Mesenchymal stem cell (in vitro differentiated cells and primary cell): Measurements from ENCODE around the gene SURF4.
A peak's percentile ranks its signal among the peaks of the same experiment; 100 is the strongest.
"Not testable (repeated sequence)": the region's sequence is repeated elsewhere in the genome, so short reads cannot be mapped to it uniquely, and the experiment has no call there.

Source experiments
- DNase-seq: peaks from one replicate; pipeline ENCODE4 v3.0.0-alpha.2; 2013
- H2AFZ ChIP-seq: one replicate; pipeline ENCODE4 v1.6.1; 2013; ENCODE audit warnings: low read depth, mild to moderate bottlenecking, control low read depth, inconsistent platforms, low read length, moderate library complexity
- H2AK5ac ChIP-seq: 2 replicates; pipeline ENCODE4 v1.6.1; 2013; ENCODE audit warnings: low read length, moderate library complexity, mild to moderate bottlenecking, inconsistent platforms; ENCODE audit not compliant: severe bottlenecking
- H2BK120ac ChIP-seq: one replicate; pipeline ENCODE4 v1.6.1; 2013; ENCODE audit warnings: low read depth, mild to moderate bottlenecking, inconsistent platforms, low read length, moderate library complexity
- H2BK12ac ChIP-seq, 2 experiments: one replicate each; pipeline ENCODE4 v1.6.1; 2013; ENCODE audit warnings: inconsistent platforms in 2 of 2, low read length in 2 of 2, mild to moderate bottlenecking in 2 of 2, moderate library complexity in 2 of 2, control low read depth in 1 of 2
- H2BK15ac ChIP-seq: one replicate; pipeline ENCODE4 v1.6.1; 2013; ENCODE audit warnings: mild to moderate bottlenecking, low read depth, inconsistent platforms; ENCODE audit not compliant: poor library complexity, severe bottlenecking
- H2BK5ac ChIP-seq: 2 replicates; pipeline ENCODE4 v1.6.1; 2013; ENCODE audit warnings: low read depth, mild to moderate bottlenecking, low read length, control low read depth, inconsistent platforms; ENCODE audit not compliant: poor library complexity, severe bottlenecking
- H3K14ac ChIP-seq, 2 experiments: one replicate each; pipeline ENCODE4 v1.6.1; 2013; ENCODE audit warnings: inconsistent platforms in 2 of 2, low read length in 2 of 2, control low read depth in 1 of 2, mild to moderate bottlenecking in 1 of 2, moderate library complexity in 1 of 2
- H3K18ac ChIP-seq, 2 experiments: one replicate each; pipeline ENCODE4 v1.6.1; 2013; ENCODE audit warnings: inconsistent platforms in 2 of 2, low read length in 2 of 2, control low read depth in 1 of 2, low read depth in 1 of 2, mild to moderate bottlenecking in 1 of 2
- H3K23ac ChIP-seq, 2 experiments: one replicate each; pipeline ENCODE4 v1.6.1; 2013; ENCODE audit warnings: inconsistent platforms in 2 of 2, low read length in 2 of 2, mild to moderate bottlenecking in 2 of 2, moderate library complexity in 2 of 2, control low read depth in 1 of 2
- H3K27ac ChIP-seq: 2 replicates; pipeline ENCODE4 v1.5.1; 2013; ENCODE audit warnings: mild to moderate bottlenecking, moderate library complexity, low read length, control low read depth, inconsistent platforms; ENCODE audit not compliant: poor library complexity, severe bottlenecking
- H3K27me3 ChIP-seq, 2 experiments: 2 replicates each; pipeline versions ENCODE4 v1.6.1 to v1.7.0; 2013; ENCODE audit warnings: low read length in 2 of 2, mild to moderate bottlenecking in 2 of 2, moderate library complexity in 2 of 2, control low read depth in 1 of 2, inconsistent platforms in 1 of 2; ENCODE audit not compliant: control insufficient read depth in 1 of 2, insufficient read depth in 1 of 2
- H3K36me3 ChIP-seq, 2 experiments: 2 replicates each; pipeline versions ENCODE4 v1.6.1 to v1.7.0; 2013; ENCODE audit warnings: low read length in 2 of 2, control low read depth in 1 of 2, inconsistent platforms in 1 of 2, low read depth in 1 of 2, mild to moderate bottlenecking in 1 of 2; ENCODE audit not compliant: insufficient read depth in 2 of 2, control insufficient read depth in 1 of 2
- H3K4ac ChIP-seq, 2 experiments: one replicate each; pipeline ENCODE4 v1.6.1; 2013; ENCODE audit warnings: inconsistent platforms in 2 of 2, low read length in 2 of 2, mild to moderate bottlenecking in 2 of 2, moderate library complexity in 2 of 2, control low read depth in 1 of 2, low read depth in 1 of 2
- H3K4me1 ChIP-seq: 2 replicates; pipeline ENCODE4 v1.6.1; 2013; ENCODE audit warnings: low read depth, low read length, control low read depth; ENCODE audit not compliant: control insufficient read depth, insufficient read depth
- H3K4me2 ChIP-seq: 2 replicates; pipeline ENCODE4 v1.6.1; 2013; ENCODE audit warnings: low read length, mild to moderate bottlenecking, inconsistent platforms; ENCODE audit not compliant: poor library complexity, severe bottlenecking
- H3K4me3 ChIP-seq, 2 experiments: 2 replicates each; pipeline versions ENCODE4 v1.5.1 to v1.7.0; 2013; ENCODE audit warnings: low read length in 2 of 2, mild to moderate bottlenecking in 2 of 2, control low read depth in 1 of 2, low read depth in 1 of 2; ENCODE audit not compliant: insufficient read depth in 1 of 2
- H3K79me1 ChIP-seq: replicated peaks from 2 replicates; pipeline ENCODE4 v1.6.1; 2013; ENCODE audit warnings: mild to moderate bottlenecking, control low read depth, low read length, inconsistent platforms; ENCODE audit not compliant: poor library complexity, severe bottlenecking
- H3K9ac ChIP-seq: 2 replicates; pipeline ENCODE4 v1.7.0; 2013; ENCODE audit warnings: mild to moderate bottlenecking, low read length, moderate library complexity
- H3K9me3 ChIP-seq: 2 replicates; pipeline ENCODE4 v1.7.0; 2013; ENCODE audit warnings: mild to moderate bottlenecking, low read length; ENCODE audit not compliant: control insufficient read depth
- H4K8ac ChIP-seq: one replicate; pipeline ENCODE4 v1.6.1; 2013; ENCODE audit warnings: inconsistent platforms, mild to moderate bottlenecking, low read length, moderate library complexity
- H4K91ac ChIP-seq: one replicate; pipeline ENCODE4 v1.6.1; 2013; ENCODE audit warnings: mild to moderate bottlenecking, low read length, inconsistent platforms
- WGBS: methylation state at CpG from one replicate; pipeline ENCODE4 v1.1.7; 2013; ENCODE audit warnings: mixed read lengths; 5-methylcytosine and 5-hydroxymethylcytosine counted together

Gene SURF4

DNA sequence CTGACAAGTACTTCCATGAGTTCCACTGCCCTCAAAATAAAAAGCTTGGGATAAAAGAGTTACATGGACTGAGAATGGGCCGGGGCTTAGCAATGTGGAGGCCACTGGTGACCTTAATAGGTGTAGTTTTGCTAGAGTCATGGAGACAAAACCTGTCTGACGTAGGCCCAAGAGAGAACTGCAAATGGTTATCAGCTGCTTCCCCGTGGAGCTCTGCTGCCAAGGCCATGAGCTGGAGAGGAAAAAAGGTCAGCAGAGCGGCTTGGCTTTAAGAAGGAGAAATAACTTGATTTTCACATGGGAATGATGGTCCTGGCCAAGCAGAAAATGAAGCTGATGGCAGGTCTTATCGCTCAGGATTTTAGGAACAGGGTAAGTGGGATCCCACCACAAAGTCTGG, 36.2 kb downstream of the SURF4 start:
- no peak for DNase-seq
- Histone ChIP-seq H3K23ac (no peak overlapping the region), H3K4me1 (peaks cover 13% of the 10 kb centered on the region), H4K91ac (no peak overlapping the region), H2AK5ac (no peak overlapping the region), H3K27ac (no peak overlapping the region), H2BK120ac (no peak overlapping the region), H3K79me1 (peaks cover 27% of the 10 kb centered on the region), H2BK15ac (no peak overlapping the region), H3K36me3 (peaks cover 51 to 67% of the 10 kb centered on the region in 2 experiments), H3K18ac (no peak overlapping the region), H3K27me3 (no peaks in the 10 kb centered on the region), H2BK5ac (no peak overlapping the region), H2AFZ (no peak overlapping the region), H4K8ac (no peak overlapping the region), H3K4ac (no peak overlapping the region), H3K4me2 (no peak overlapping the region), H3K9ac (no peak overlapping the region), H3K14ac (no peak overlapping the region), H3K9me3 (no peaks in the 10 kb centered on the region), H2BK12ac (no peak overlapping the region), H3K4me3 (no peak overlapping the region)
- WGBS = 96% methylated on average over 5 of the region's 5 CpGs

DNA sequence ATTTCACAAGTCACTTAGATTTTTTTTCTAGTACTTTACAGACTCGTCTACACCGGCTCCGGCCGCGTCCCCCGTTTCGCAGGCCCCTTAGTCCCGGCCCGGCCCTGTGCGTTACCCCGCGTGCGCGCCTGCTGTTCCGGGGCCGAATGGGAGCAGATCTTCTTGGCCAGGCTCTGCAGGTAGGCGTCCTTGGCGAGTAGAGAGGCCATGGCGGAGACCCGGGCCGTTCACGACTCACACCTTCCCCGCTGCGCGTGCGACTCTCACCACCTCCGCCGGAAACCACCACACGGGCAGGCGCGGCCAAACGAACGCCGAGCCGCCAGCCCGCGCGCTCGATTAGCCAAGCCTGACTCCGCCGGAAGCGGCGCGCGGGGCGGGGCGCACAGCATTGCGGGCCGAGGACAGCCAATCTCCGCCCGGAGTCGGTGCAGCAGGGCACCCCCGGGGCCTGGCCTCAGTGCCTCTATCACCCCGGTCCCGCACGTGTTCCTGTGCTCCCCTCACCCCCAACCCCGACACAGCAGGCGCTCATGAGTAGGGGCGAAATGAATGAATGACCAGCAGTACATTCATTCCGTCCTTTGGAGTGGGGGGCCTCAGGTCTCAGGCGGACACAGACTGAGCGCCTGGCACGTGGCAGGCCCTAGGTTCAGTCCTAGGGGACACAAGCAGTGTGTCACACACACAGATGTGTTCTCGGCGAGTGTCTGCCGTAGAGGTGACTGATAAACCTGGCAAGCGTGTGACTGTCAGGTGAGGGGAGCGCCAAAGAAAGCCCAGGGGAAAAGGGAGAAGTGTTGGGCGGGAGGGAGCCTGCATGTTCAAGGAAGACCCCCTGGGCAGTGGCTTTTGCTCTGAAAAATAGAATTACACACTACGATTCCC, 39.7 kb downstream of the SURF4 start, which contains the start of gene SURF6:
Gene SURF6, minus strand, starts transcription at position 265 of the 888 bp plus-strand sequence. Its CDS starts 56 bp downstream, at position 209.
- peak; percentile 90 for DNase-seq
- WGBS = 10% methylated on average over 57 of the region's 70 CpGs

DNA sequence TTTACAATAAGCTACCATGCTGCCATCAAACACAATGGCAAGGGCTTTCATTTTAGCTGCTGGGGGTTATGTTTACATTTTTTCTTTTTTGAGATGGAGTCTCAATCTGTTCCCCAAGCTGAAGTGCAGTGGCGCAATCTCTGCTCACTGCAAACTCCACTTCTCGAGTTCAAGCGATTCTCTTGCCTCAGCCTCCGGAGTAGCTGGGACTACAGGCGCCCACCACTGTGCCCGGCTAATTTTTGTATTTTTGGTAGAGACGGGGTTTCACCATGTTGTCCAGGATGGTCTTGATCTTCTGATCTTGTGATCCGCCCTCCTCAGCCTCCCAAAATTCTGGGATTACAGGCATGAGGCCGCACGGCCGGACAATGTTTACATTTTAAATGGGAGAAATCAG, 41.0 kb downstream of the SURF4 start:
- H3K4me2 ChIP-seq = peak overlapping the region; percentile 62
- H2BK12ac ChIP-seq, H3K27ac ChIP-seq, H4K8ac ChIP-seq, H3K4ac ChIP-seq, H3K9me3 ChIP-seq, H2AK5ac ChIP-seq, H3K18ac ChIP-seq, H3K14ac ChIP-seq, H3K23ac ChIP-seq, H4K91ac ChIP-seq, H2AFZ ChIP-seq, DNase-seq, H3K27me3 ChIP-seq, H2BK15ac ChIP-seq, H2BK5ac ChIP-seq, H2BK120ac ChIP-seq: not testable (repeated sequence)
- peaks cover 24% of the 10 kb centered on the region for H3K4me1 ChIP-seq
- peak overlapping the region in 1 of 2 experiments; percentile 94 for H3K4me3 ChIP-seq
- H3K79me1 ChIP-seq = peaks cover 42% of the 10 kb centered on the region
- peaks cover 38 to 66% of the 10 kb centered on the region in 2 experiments for H3K36me3 ChIP-seq
- WGBS = 85% methylated on average over 11 of the region's 11 CpGs
- H3K9ac ChIP-seq = peak overlapping the region; percentile 93

More for the DNA sequence above, 39.7 kb downstream of the SURF4 start, which contains the start of gene SURF6:
- Histone ChIP-seq H2BK5ac (peak within 1 kb of the TSS; percentile 2), H3K79me1 (peaks cover 38% of the 10 kb centered on the region), H4K91ac (peak within 1 kb of the TSS; percentile 94), H3K4me1 (peaks cover 24% of the 10 kb centered on the region), H2BK12ac (peak within 1 kb of the TSS; percentile 15 to 25), H3K4me3 (peak within 1 kb of the TSS; percentile 94 to 97), H3K27me3 (no peaks in the 10 kb centered on the region), H2BK120ac (peak within 1 kb of the TSS; percentile 6), H4K8ac (peak within 1 kb of the TSS; percentile 98), H2BK15ac (peak within 1 kb of the TSS; percentile 13), H3K9me3 (no peaks in the 10 kb centered on the region), H3K9ac (peak within 1 kb of the TSS; percentile 93), H3K18ac (peak within 1 kb of the TSS; percentile 88 to 92), H3K23ac (peak within 1 kb of the TSS in 1 of 2 experiments; percentile 73), H2AFZ (peak within 1 kb of the TSS; percentile 87), H3K4ac (peak within 1 kb of the TSS; percentile 67 to 92), H3K4me2 (peak within 1 kb of the TSS; percentile 83), H2AK5ac (peak within 1 kb of the TSS; percentile 74), H3K14ac (peak within 1 kb of the TSS in 1 of 2 experiments; percentile 89), H3K36me3 (peaks cover 49 to 67% of the 10 kb centered on the region in 2 experiments), H3K27ac (peak within 1 kb of the TSS; percentile 67)

DNA sequence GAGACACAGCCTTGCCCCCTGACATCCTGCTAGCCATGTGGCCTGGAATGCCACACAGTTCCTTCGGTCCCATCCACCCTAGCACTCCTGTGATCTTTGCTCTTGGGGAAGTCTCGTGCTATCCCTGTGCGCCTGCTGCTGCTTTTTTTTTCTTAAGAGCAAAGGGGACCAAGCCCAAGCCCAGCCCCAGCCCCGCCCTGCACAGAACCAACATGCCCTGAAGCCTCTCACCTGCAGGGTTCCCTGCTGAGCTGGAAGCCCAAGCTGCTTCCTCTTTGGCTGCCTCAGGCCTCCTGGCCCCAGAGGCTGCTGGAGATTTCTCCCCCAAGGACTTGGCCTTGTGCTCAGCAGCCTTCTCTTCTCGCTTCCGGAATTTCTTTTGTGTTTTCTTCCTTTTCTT, 41.7 kb downstream of the SURF4 start:
- WGBS = 97% methylated on average over 6 of the region's 6 CpGs
- no peaks in the 10 kb centered on the region for H3K9me3 ChIP-seq

More for the DNA sequence above, 41.7 kb downstream of the SURF4 start:
- Histone ChIP-seq H3K4ac (no peak overlapping the region), H2BK15ac (no peak overlapping the region), H4K91ac (no peak overlapping the region), H3K27ac (no peak overlapping the region), H3K23ac (no peak overlapping the region), H3K4me2 (no peak overlapping the region), H3K27me3 (no peaks in the 10 kb centered on the region), H3K4me1 (peaks cover 24% of the 10 kb centered on the region), H4K8ac (no peak overlapping the region), H3K18ac (no peak overlapping the region), H2AFZ (no peak overlapping the region), H2BK5ac (no peak overlapping the region), H3K36me3 (peaks cover 34 to 62% of the 10 kb centered on the region in 2 experiments), H2AK5ac (no peak overlapping the region), H2BK120ac (no peak overlapping the region), H3K14ac (no peak overlapping the region), H2BK12ac (no peak overlapping the region), H3K79me1 (peaks cover 42% of the 10 kb centered on the region), H3K9ac (peak overlapping the region; percentile 93), H3K4me3 (peak overlapping the region in 1 of 2 experiments; percentile 94)
- no peak for DNase-seq
